H9 (cell line): ENCODE measurements around the gene PAIP2. TPM values are rescaled to one million over a fixed set of nuclear protein-coding genes. Genes with fewer than 3 reads are reported as not detected.
"Not testable (repeated sequence)": the region's sequence is repeated elsewhere in the genome, so short reads cannot be mapped to it uniquely, and the experiment has no call there.

Experiments used
- DNase-seq: peaks from one replicate; pipeline ENCODE4 v3.0.0-alpha.2; 2017
- H2AFZ ChIP-seq: one replicate; pipeline ENCODE4 v1.6.1; 2013; ENCODE audit warnings: mild to moderate bottlenecking, low read length, control low read depth, moderate library complexity
- H2AK5ac ChIP-seq: 2 replicates; pipeline ENCODE4 v1.6.1; 2013; ENCODE audit warnings: low read length, control low read depth, mixed read lengths; ENCODE audit not compliant: insufficient read length
- H2BK120ac ChIP-seq: one replicate; pipeline ENCODE4 v1.6.1; 2013; ENCODE audit warnings: low read depth, mild to moderate bottlenecking, low read length, control low read depth, inconsistent platforms; ENCODE audit not compliant: poor library complexity, severe bottlenecking
- H2BK12ac ChIP-seq: 2 replicates; pipeline ENCODE4 v1.6.1; 2013; ENCODE audit warnings: low read length, control low read depth, mixed read lengths, low read depth; ENCODE audit not compliant: insufficient read length
- H2BK15ac ChIP-seq: 2 replicates; pipeline ENCODE4 v1.6.1; 2013; ENCODE audit warnings: low read depth, low read length, control low read depth
- H2BK20ac ChIP-seq: one replicate; pipeline ENCODE4 v1.6.1; 2013; ENCODE audit warnings: low read depth, mild to moderate bottlenecking, low read length, control low read depth, inconsistent platforms; ENCODE audit not compliant: poor library complexity, severe bottlenecking
- H2BK5ac ChIP-seq: 2 replicates; pipeline ENCODE4 v1.6.1; 2013; ENCODE audit warnings: low read length, control low read depth, mixed read lengths; ENCODE audit not compliant: insufficient read length
- H3K14ac ChIP-seq: 2 replicates; pipeline ENCODE4 v1.6.1; 2013; ENCODE audit warnings: low read length, control low read depth; ENCODE audit not compliant: insufficient read depth
- H3K18ac ChIP-seq: 2 replicates; pipeline ENCODE4 v1.6.1; 2013; ENCODE audit warnings: low read depth, mild to moderate bottlenecking, mixed read lengths, low read length, control low read depth; ENCODE audit not compliant: insufficient read length
- H3K23ac ChIP-seq: 2 replicates; pipeline ENCODE4 v1.6.1; 2013; ENCODE audit warnings: low read length, control low read depth, mixed read lengths, low read depth; ENCODE audit not compliant: insufficient read length
- H3K23me2 ChIP-seq: 2 replicates; pipeline ENCODE4 v1.6.1; 2013; ENCODE audit warnings: low read depth, mild to moderate bottlenecking, mixed read lengths, low read length, control low read depth; ENCODE audit not compliant: insufficient read length, poor library complexity, severe bottlenecking
- H3K27ac ChIP-seq: 2 replicates; pipeline ENCODE4 v1.5.1; 2013; ENCODE audit warnings: low read length, control low read depth, mixed read lengths, low read depth; ENCODE audit not compliant: insufficient read length
- H3K27me3 ChIP-seq: 2 replicates; pipeline ENCODE4 v1.6.1; 2013; ENCODE audit warnings: low read length, control low read depth, inconsistent platforms; ENCODE audit not compliant: insufficient read depth
- H3K4ac ChIP-seq: 2 replicates; pipeline ENCODE4 v1.6.1; 2013; ENCODE audit warnings: low read depth, mild to moderate bottlenecking, control low read depth, inconsistent platforms, low read length, moderate library complexity
- H3K4me1 ChIP-seq: 2 replicates; pipeline ENCODE4 v1.6.1; 2013; ENCODE audit warnings: low read length, control low read depth, inconsistent platforms; ENCODE audit not compliant: insufficient read depth
- H3K4me2 ChIP-seq: 2 replicates; pipeline ENCODE4 v1.6.1; 2013; ENCODE audit warnings: low read length, control low read depth, mixed read lengths; ENCODE audit not compliant: insufficient read length, insufficient read depth
- H3K56ac ChIP-seq: 2 replicates; pipeline ENCODE4 v1.6.1; 2013; ENCODE audit warnings: low read depth, mild to moderate bottlenecking, mixed read lengths, low read length, control low read depth; ENCODE audit not compliant: insufficient read length
- H3K79me1 ChIP-seq: 2 replicates; pipeline ENCODE4 v1.6.1; 2013; ENCODE audit warnings: low read depth, mild to moderate bottlenecking, moderate library complexity, low read length, control low read depth, inconsistent platforms; ENCODE audit not compliant: insufficient read depth, poor library complexity, severe bottlenecking
- H3K79me2 ChIP-seq: 2 replicates; pipeline ENCODE4 v1.6.1; 2013; ENCODE audit warnings: low read length, control low read depth, inconsistent platforms; ENCODE audit not compliant: insufficient read depth
- H3K9ac ChIP-seq: 2 replicates; pipeline ENCODE4 v1.6.1; 2013; ENCODE audit warnings: low read length, control low read depth, mixed read lengths; ENCODE audit not compliant: insufficient read length; ENCODE audit errors: extremely low read depth
- H3K9me3 ChIP-seq: one replicate; pipeline ENCODE4 v1.6.1; 2013; ENCODE audit warnings: low read depth, low read length, inconsistent platforms; ENCODE audit not compliant: control insufficient read depth
- H3T11ph ChIP-seq: one replicate; pipeline ENCODE4 v1.6.1; 2013; ENCODE audit warnings: mild to moderate bottlenecking, low read length, control low read depth, inconsistent platforms
- H4K20me1 ChIP-seq: one replicate; pipeline ENCODE4 v1.6.1; 2013; ENCODE audit not compliant: control insufficient read depth, insufficient read length, insufficient read depth
- H4K5ac ChIP-seq: 2 replicates; pipeline ENCODE4 v1.6.1; 2013; ENCODE audit warnings: low read depth, mild to moderate bottlenecking, mixed read lengths, low read length, control low read depth; ENCODE audit not compliant: insufficient read length
- H4K8ac ChIP-seq: replicated peaks from 2 replicates; pipeline ENCODE4 v1.6.1; 2013; ENCODE audit warnings: low read length, control low read depth, mixed read lengths, low read depth; ENCODE audit not compliant: insufficient read length
- H4K91ac ChIP-seq: 2 replicates; pipeline ENCODE4 v1.6.1; 2013; ENCODE audit warnings: low read depth, mild to moderate bottlenecking, moderate library complexity, mixed read lengths, low read length, control low read depth; ENCODE audit not compliant: insufficient read length
- H3K27ac Mint-ChIP-seq, 3 experiments: 2 replicates in 2 of 3; 3 replicates in 1 of 3; pipeline ENCODE4 v1.8.0; 2020 to 2021; ENCODE audit warnings: mixed read lengths in 3 of 3, mild to moderate bottlenecking in 1 of 3, moderate library complexity in 1 of 3
- H3K27me3 Mint-ChIP-seq: 2 replicates; pipeline ENCODE4 v1.8.0; 2021; ENCODE audit warnings: low read depth, mild to moderate bottlenecking, moderate library complexity, mixed read lengths
- H3K36me3 Mint-ChIP-seq, 3 experiments: 2 replicates in 2 of 3; 3 replicates in 1 of 3; pipeline ENCODE4 v1.8.0; 2020 to 2021; ENCODE audit warnings: low read depth in 3 of 3, mixed read lengths in 3 of 3; ENCODE audit not compliant: insufficient read depth in 1 of 3
- H3K4me1 Mint-ChIP-seq, 2 experiments: 2 replicates each; pipeline ENCODE4 v1.8.0; 2020; ENCODE audit warnings: mixed read lengths in 2 of 2
- H3K4me3 Mint-ChIP-seq, 2 experiments: 2 replicates in 1 of 2; 3 replicates in 1 of 2; pipeline ENCODE4 v1.8.0; 2020 to 2021; ENCODE audit warnings: mild to moderate bottlenecking in 2 of 2, mixed read lengths in 2 of 2, moderate library complexity in 1 of 2
- H3K9me3 Mint-ChIP-seq, 2 experiments: 2 replicates in 1 of 2; 3 replicates in 1 of 2; pipeline ENCODE4 v1.8.0; 2020; ENCODE audit warnings: mild to moderate bottlenecking in 2 of 2, mixed read lengths in 2 of 2, moderate library complexity in 1 of 2
- CTCF ChIP-seq: fragments of 200-600 bp; sonication (generic); conservative IDR thresholded peaks from 3 replicates; pipeline ENCODE4 v1.8.0; 2021; ENCODE audit warnings: antibody characterized with exemption, mild to moderate bottlenecking
- WGBS: extraction: QIAGEN DNeasy Blood & Tissue Kit; methylation state at CpG from one replicate; pipeline ENCODE4 v1.1.7; 2013; ENCODE audit warnings: missing lambda C conversion rate, low lambda C conversion rate, mixed read lengths; ENCODE audit not compliant: insufficient read length; ENCODE audit errors: extremely low coverage; 5-methylcytosine and 5-hydroxymethylcytosine counted together
- total RNA-seq: library from RNA; stranded (reverse); gene quantifications from 2 replicates; pipeline ENCODE4 v1.2.1, GENCODE V29; 2021

The PAIP2 gene
- total RNA-seq, 1 experiment from 2014 or later = 121 TPM

GRCh38 chr5:139308797-139309196 lies 32.9 kb upstream of the PAIP2 start:
- Histone ChIP-seq H3K56ac (no peak overlapping the region), H2BK12ac (no peak overlapping the region), H3K4me2 (no peak overlapping the region), H2BK5ac (no peak overlapping the region), H3K27me3 (no peaks in the 10 kb centered on the region), H3K9me3 (no peaks in the 10 kb centered on the region), H2AFZ (no peak overlapping the region), H3K27ac (no peak overlapping the region), H3K79me1 (no peaks in the 10 kb centered on the region), H4K91ac (no peak overlapping the region), H2AK5ac (no peak overlapping the region), H3K18ac (no peak overlapping the region), H3K4ac (no peak overlapping the region), H3K9ac (no peak overlapping the region), H3K14ac (no peak overlapping the region), H3K23me2 (no peaks in the 10 kb centered on the region), H3K79me2 (peaks cover 79% of the 10 kb centered on the region), H3K23ac (no peak overlapping the region), H4K20me1 (no peaks in the 10 kb centered on the region), H2BK15ac (no peak overlapping the region), H3K4me1 (no peaks in the 10 kb centered on the region; the same call in 1 of the 2 replicates), H4K8ac (no peak overlapping the region), H4K5ac (no peak overlapping the region), H2BK120ac (no peak overlapping the region), H2BK20ac (no peak overlapping the region), H3T11ph (no peak overlapping the region)
- Mint-ChIP-seq H3K4me3 (no peak overlapping the region), H3K4me1 (peaks cover 65 to 74% of the 10 kb centered on the region in 2 experiments), H3K27ac (peak overlapping the region in 2 of 3 experiments; percentile 46 to 51; a peak in 3 of 7 replicates), H3K27me3 (no peaks in the 10 kb centered on the region), H3K9me3 (no peaks in the 10 kb centered on the region), H3K36me3 (peaks cover 0 to 11% (median 9%) of the 10 kb centered on the region in 3 experiments; a peak in 4 of 7 replicates)
- DNase-seq = no peak
- no peak for TF ChIP-seq CTCF

DNA sequence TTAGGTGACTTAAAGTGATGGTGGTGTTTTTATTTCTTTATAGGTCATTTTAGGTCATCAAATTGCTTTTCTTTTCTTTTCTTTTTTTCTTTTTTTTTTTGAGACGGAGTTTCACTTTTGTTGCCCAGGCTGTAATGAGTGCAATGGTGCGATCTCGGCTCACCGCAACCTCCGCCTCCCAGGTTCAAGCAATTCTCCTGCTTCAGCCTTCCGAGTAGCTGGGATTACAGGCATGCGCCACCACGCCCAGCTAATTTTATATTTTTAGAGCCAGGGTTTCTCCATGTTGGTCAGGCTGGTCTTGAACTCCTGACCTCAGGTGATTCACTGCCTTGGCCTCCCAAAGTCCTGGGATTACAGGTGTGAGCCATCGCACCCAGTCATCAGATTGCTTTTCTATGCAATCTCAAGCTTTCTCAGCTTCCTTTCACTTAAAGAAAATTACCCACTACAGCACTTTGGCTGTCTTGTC lies 30.9 kb upstream of the PAIP2 start:
- Mint-ChIP-seq H3K27ac (peak overlapping the region in 1 of 3 experiments; percentile 86; a peak in 2 of 7 replicates), H3K36me3 (peaks cover 5 to 28% (median 20%) of the 10 kb centered on the region in 3 experiments; a peak in 5 of 7 replicates), H3K4me3 (0 out of 5 replicates have a peak overlapping the region, but pooled peaks of 1 of the 2 experiments have one; percentile 15), H3K4me1 (peaks cover 61 to 70% of the 10 kb centered on the region in 2 experiments)
- not testable (repeated sequence) for DNase-seq, H3K4me1 ChIP-seq, H2BK15ac ChIP-seq, H2AFZ ChIP-seq, H2BK20ac ChIP-seq, H3K79me1 ChIP-seq, H3K9me3 Mint-ChIP-seq, H2BK12ac ChIP-seq, H3K23me2 ChIP-seq, H3K27ac ChIP-seq, H2AK5ac ChIP-seq, H2BK120ac ChIP-seq, H3K9me3 ChIP-seq, H2BK5ac ChIP-seq, H3K56ac ChIP-seq, H4K91ac ChIP-seq, H3K23ac ChIP-seq, H3K18ac ChIP-seq, H4K5ac ChIP-seq, H3K4ac ChIP-seq, H4K8ac ChIP-seq, H3K4me2 ChIP-seq, H3K14ac ChIP-seq, H3K27me3 Mint-ChIP-seq, H3K9ac ChIP-seq, H3K27me3 ChIP-seq, H3T11ph ChIP-seq, H4K20me1 ChIP-seq
- H3K79me2 ChIP-seq = peaks cover 72% of the 10 kb centered on the region
- no CpG with 5 or more reads among the region's 9 CpGs for WGBS
